Epithelial cell of proximal tubule (primary cell): Measurements from ENCODE around the gene MAGI2. TPM values are rescaled to one million over a fixed set of nuclear protein-coding genes. Genes with fewer than 3 reads are reported as not detected.

Experiments
- DNase-seq: peaks from one replicate; pipeline ENCODE4 v3.0.0-alpha.2; 2011; ENCODE audit warnings: low read depth
- H3K4me3 ChIP-seq: 2 replicates; pipeline ENCODE4 v1.5.1; 2011; ENCODE audit warnings: low read depth, mild to moderate bottlenecking, low read length
- CTCF ChIP-seq: conservative IDR thresholded peaks from 2 replicates; pipeline ENCODE4 v1.5.1; 2012; ENCODE audit warnings: low read depth, mild to moderate bottlenecking, low read length
- total RNA-seq: library from RNA; depleted of rRNA; stranded (reverse); fragments of >200 nt; gene quantifications from 2 replicates; pipeline ENCODE4 v1.2.3, GENCODE V29; 2015

Gene MAGI2
- total RNA-seq, 1 donor from 2014 or later = 0.92 TPM

- no peak for TF ChIP-seq CTCF
- no peak for DNase-seq
- no peak overlapping the region for H3K4me3 ChIP-seq
Observed at GRCh38 chr7:78055001-78055573, 1398.4 kb downstream of the MAGI2 start.

GRCh38 chr7:78052112-78052511 is 1401.4 kb downstream of the MAGI2 start:
- DNase-seq = no peak
- H3K4me3 ChIP-seq = no peak overlapping the region
- no peak for TF ChIP-seq CTCF

GRCh38 chr7:78047800-78048199 is 1405.7 kb downstream of the MAGI2 start:
- no peak for DNase-seq
- no peak overlapping the region for H3K4me3 ChIP-seq
- no peak for TF ChIP-seq CTCF

- no peak for DNase-seq
- no peak for TF ChIP-seq CTCF
- no peak overlapping the region for H3K4me3 ChIP-seq
Observed at GRCh38 chr7:78043159-78043558, 1410.3 kb downstream of the MAGI2 start.

GRCh38 chr7:78041423-78041822 is 1412.0 kb downstream of the MAGI2 start:
- TF ChIP-seq CTCF = no peak
- DNase-seq = no peak
- H3K4me3 ChIP-seq = no peak overlapping the region

GRCh38 chr7:78039790-78040776 is 1413.4 kb downstream of the MAGI2 start:
- H3K4me3 ChIP-seq = no peak overlapping the region
- no peak for DNase-seq
- TF ChIP-seq CTCF = peak; percentile 20
